CD4-positive, alpha-beta T cell treated with Interleukin-15 for 1 hour (primary cell): ENCODE data around the gene OR1N1.
"Not testable (repeated sequence)": the region's sequence is repeated elsewhere in the genome, so short reads cannot be mapped to it uniquely, and the experiment has no call there.

Experiments
- DNase-seq: peaks from one replicate; pipeline ENCODE4 v3.0.0-alpha.2; 2020

OR1N1 gene

DNA sequence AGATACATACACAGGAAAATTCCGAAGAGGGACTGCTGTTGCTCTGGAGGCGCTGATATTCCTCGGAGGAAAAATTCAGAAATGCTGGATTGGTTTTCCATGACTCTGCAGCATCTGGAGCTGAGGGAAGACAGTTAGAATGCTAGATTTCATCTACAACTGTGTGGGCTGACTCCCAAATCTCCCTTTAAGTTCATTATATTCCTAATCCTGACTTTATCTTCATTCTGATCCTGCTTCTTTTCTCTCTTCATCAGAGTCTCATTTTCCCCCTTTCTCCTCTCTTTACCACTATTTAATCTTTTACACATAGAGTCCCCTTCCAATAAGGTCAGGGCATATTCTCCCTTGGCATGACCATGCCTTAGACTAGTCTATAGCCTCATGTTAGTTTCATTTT lies at the start of gene OR1N1:
OR1N1 (minus strand) TSS at position 101 of the 400 bp plus-strand sequence; CDS start at position 101, 0 bp downstream.
- no peak for DNase-seq

- DNase-seq: no peak
These were observed 45.4 kb upstream of the OR1N1 start for GRCh38 chr9:122572456-122572855.

GRCh38 chr9:122567901-122568300 lies 40.8 kb upstream of the OR1N1 start:
- DNase-seq: no peak

DNA sequence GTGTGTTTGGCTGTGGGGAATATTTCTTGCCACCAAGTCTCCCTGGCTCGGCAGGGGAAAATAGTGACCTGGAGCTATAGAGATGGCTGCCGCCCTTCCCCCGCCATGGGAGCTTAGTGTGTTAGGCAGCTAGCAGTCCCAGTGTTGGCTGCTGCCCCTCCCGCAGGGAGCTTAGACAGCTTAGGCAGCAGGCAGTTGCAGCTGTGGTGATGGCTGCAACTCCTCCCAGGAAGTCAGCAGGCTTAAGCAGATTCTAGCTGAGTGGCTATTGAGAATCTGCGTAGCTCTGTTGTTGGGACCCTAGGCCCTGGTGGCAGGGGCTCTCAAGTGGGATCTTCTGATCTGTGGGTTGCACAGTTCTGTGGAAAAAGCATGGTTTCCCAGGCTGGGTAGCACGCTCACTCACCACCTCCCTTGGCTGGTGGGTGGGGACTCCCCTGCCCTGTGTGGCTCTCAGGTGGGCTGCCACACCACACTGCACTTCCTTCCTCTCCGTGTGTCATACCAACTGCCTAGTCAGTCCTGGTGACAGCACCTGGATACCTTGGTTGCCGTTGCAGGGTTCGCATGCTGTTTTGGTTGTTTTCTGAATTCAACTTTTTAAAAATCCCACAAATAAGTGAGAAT lies 35.2 kb upstream of the OR1N1 start:
- no peak for DNase-seq

- DNase-seq: no peak
These were observed 34.4 kb upstream of the OR1N1 start for GRCh38 chr9:122561446-122561845.

- no peak for DNase-seq
These were observed 25.7 kb upstream of the OR1N1 start, which contains the start of gene OR1N2 for GRCh38 chr9:122552812-122553211. TSS of gene OR1N2 (plus strand) at chr9:122553112. CDS start at chr9:122553212, 100 bp downstream.

DNA sequence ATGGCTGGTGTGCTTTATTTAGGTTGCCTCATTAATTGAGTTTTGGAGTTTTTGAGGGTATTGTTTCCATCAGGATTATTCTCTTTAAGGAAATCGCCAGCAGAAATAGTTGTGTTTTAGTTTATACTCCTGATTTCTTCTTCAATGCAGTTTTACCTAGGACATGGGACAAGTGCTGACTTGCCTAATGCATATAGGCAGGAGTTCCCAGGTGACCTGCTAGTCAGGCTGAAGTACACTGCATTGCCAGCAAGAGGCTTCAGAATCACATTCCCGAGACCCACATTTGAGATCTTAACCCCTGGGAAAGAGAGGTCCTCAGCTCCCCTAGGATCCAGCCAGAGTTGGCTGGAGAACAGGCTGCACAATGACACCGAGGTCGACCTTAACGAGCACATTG lies 24.3 kb upstream of the OR1N1 start:
- DNase-seq: no peak

DNA sequence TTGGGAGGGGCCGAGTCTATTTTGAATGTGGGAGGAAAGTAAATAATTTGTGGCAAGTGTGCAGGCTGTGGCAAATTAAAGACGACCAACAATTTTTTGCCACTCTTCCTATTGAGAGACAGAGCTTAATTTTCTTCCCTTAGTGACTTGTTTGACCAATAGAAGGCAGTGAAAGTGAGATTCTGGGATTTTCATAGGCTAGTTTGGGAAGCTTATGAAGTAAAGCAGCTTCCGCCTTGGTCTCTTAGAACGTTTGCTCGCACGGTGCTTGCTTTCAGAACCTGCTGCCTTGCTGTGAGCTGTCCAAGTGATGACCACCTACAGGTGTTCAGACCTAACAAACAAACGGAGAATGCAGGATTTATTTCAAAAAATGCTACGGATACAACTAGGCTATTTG lies 19.1 kb upstream of the OR1N1 start:
- no peak for DNase-seq

DNA sequence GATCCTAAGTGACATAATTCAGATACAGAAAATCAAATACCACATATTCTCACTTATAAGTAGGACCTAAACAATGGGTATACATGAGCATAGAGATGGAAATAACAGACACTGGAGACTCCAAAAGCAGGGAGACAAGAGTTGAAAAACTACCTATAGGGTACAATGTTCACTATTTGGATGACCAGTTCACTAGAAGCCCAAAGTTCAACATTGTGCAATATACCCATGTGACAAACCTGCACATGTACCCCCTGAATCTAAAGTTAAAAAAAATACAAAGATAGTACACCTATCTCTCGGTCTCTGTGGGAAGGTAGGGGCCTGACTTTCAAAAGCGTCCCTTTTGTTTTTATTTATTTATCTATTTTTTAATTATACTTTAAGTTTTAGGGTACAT lies 11.7 kb upstream of the OR1N1 start:
- DNase-seq: no peak

- not testable (repeated sequence) for DNase-seq
These were observed 10.0 kb upstream of the OR1N1 start for GRCh38 chr9:122537066-122537465.

GRCh38 chr9:122536134-122536533 lies 9.0 kb upstream of the OR1N1 start:
- no peak for DNase-seq

DNA sequence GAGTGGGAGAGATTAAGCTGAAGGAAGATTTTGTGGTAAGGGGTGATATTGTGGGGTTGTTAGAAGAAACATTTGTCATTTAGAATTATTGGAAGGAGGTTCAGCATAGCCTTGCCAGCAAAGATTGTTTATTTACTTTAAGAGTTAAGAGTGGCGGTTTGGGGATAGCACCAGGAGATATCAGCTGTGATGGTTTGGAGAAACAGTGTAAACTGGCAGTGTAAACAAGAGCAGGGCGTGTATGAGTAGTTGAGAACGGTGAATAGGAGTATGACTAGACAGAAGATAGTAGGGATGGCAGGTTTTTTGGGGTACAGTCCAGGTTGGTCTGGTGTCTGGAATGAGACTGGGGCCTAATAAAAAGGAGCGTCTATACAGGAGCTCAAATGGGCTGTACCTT lies 4.1 kb upstream of the OR1N1 start:
- not testable (repeated sequence) for DNase-seq

GRCh38 chr9:122526602-122527001 lies 491 bp downstream of the OR1N1 start:
- DNase-seq: no peak

DNA sequence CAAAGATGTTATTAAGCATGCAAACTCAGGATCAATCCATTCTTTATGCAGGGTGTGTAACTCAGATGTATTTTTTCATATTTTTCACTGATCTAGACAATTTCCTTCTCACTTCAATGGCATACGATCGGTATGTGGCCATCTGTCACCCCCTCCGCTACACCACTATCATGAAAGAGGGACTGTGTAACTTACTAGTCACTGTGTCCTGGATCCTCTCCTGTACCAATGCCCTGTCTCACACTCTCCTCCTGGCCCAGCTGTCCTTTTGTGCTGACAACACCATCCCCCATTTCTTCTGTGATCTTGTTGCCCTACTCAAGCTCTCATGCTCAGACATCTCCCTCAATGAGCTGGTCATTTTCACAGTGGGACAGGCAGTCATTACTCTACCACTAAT lies 7.7 kb downstream of the OR1N1 start:
- no peak for DNase-seq

DNA sequence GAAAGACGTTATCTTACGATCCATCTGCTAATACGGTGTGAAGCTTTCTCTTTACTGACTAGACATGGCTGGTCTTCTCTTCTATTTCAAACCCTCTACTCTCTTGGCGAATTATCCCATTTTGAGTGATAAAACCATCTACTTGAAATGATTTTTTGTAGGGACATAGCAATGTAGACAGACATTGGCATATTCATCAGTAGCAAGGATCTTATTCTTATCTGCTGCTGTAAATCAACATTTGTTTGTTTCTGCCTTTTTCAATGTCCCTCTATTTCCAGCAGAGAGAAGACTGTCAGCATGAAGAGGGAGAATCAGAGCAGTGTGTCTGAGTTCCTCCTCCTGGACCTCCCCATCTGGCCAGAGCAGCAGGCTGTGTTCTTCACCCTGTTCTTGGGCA lies 8.3 kb downstream of the OR1N1 start, which contains the start of gene OR1J4:
OR1J4 (plus strand) TSS at position 301 of the 400 bp plus-strand sequence; CDS start at position 301, 0 bp downstream.
- no peak for DNase-seq

DNA sequence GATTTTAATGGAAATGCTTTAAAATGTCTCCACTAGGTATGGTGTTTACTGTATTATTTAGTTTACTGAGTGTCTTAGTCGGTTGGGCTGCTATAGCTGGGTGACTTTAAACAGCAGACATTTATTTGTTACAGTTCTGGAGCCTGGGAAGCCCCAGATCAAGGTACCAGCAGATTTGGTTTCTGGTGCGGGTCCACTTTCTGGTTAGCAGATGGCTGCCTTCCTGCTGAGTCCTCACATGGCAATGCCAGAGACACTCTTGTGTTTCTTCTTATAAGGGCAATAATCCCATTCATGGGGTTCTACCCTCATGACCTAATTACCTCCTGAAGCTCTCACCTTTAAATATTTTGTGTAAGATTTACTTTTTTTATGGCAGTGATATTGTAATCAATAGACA lies 8.9 kb downstream of the OR1N1 start:
- no peak for DNase-seq

GRCh38 chr9:122510502-122510901 lies 16.6 kb downstream of the OR1N1 start, which contains the start of gene OR1J2:
TSS of gene OR1J2 (plus strand) at chr9:122510802. CDS start at chr9:122510802, 0 bp downstream.
- DNase-seq: no peak

GRCh38 chr9:122506964-122507363 lies 20.1 kb downstream of the OR1N1 start:
- no peak for DNase-seq

GRCh38 chr9:122498883-122499288 lies 28.2 kb downstream of the OR1N1 start:
- no peak for DNase-seq

GRCh38 chr9:122479062-122479461 lies 48.0 kb downstream of the OR1N1 start:
- DNase-seq: no peak

DNA sequence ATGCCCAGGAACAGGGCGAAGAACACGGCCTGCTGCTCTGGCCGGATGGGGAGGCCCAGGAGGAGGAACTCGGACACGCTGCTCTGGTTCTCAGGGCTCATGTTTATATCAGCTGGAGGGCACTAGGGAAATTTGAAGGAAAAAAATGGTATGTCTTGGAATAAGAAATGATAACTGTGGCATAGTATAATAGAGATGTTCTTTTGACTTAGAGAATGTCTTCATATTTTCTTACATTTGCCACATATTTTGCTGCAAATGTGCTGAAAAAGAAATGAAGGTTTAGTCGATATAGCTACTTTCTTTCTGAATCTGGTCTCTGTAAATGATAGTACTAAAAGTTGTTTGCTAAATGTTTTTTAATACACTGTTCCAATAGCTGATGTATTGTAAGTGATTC lies 49.3 kb downstream of the OR1N1 start, which contains the start of gene OR1J1:
OR1J1 (minus strand) TSS at position 101 of the 400 bp plus-strand sequence; CDS start at position 101, 0 bp downstream.
- no peak for DNase-seq

- no peak for DNase-seq
These were observed 49.7 kb downstream of the OR1N1 start for GRCh38 chr9:122477346-122477745.
